DMS153 treated with DMSO at 0.1 percent for 48 hours (cell line): ENCODE data around the gene SYCE3.

Experiments
- DNase-seq: peaks from one replicate; lab custom pipeline; 2025; ENCODE audit not compliant: unreplicated experiment; lab: John Stamatoyannopoulos, UW

Gene SYCE3

GRCh38 chr22:50504369-50505211 lies 58.1 kb downstream of the SYCE3 start:
- DNase-seq, result no peak

DNA sequence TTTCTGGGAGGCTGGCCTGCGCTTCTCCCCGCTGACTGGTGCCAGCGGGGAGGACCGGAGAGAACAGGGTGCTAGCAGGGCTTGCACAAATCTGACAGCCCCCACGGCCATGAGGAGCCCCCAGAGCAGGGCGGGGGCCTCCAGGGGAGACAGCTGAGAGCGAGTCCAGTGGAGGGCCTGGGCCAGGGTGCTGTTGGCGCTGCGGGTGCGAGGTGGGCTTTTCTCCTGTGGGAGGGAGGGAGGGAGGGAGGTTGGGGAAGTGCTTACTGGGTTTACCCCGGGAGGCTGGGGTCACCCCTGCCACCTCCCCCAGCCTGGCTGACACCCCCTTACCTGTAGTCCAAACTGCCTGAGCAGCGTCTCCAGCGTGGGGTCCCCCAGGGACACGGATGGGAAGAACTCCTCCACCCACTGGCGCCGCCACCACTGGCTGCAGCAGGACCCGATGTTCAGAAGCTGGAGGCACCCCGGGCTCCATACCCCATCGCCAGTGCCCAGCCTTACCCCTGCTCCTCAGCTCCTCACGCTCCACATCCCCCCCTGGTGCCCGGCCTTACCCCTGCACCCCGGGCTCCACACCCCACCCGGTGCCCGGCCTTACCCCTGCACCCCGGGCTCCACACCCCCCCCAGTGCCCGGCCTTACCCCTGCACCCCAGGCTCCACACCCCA lies 59.1 kb downstream of the SYCE3 start:
- DNase-seq, result no peak

GRCh38 chr22:50502628-50503474 lies 59.9 kb downstream of the SYCE3 start:
- no peak for DNase-seq

DNA sequence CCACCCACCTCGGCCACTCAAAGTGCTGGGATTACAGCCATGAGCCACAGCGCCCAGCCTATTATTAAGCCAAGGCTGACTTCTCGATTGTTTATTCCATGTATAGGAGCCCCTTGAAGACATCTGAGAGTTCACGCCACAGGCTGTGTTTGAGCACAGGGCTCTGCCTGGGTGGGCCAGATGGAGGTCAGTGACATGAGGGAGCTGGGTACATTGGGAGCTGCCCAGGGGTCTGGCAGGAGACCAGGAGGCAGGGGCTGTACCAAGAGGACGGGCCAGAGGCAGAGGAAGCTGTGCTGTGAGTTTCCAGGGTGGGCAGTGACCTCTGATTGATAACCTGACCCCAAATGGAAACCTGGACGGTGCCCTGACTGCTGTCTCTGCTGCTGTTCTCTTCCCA lies 60.6 kb downstream of the SYCE3 start:
- no peak for DNase-seq
